Mammary microvascular endothelial cell (primary cell): ENCODE measurements around the gene NEDD1. TPM values are rescaled to one million over a fixed set of nuclear protein-coding genes. Genes with fewer than 3 reads are reported as not detected.

Experiments used
- total RNA-seq: library from RNA; depleted of rRNA; stranded (reverse); fragments of >200 nt; gene quantifications from 2 replicates; pipeline ENCODE4 v1.2.3, GENCODE V29; 2015

NEDD1 gene, protein sequence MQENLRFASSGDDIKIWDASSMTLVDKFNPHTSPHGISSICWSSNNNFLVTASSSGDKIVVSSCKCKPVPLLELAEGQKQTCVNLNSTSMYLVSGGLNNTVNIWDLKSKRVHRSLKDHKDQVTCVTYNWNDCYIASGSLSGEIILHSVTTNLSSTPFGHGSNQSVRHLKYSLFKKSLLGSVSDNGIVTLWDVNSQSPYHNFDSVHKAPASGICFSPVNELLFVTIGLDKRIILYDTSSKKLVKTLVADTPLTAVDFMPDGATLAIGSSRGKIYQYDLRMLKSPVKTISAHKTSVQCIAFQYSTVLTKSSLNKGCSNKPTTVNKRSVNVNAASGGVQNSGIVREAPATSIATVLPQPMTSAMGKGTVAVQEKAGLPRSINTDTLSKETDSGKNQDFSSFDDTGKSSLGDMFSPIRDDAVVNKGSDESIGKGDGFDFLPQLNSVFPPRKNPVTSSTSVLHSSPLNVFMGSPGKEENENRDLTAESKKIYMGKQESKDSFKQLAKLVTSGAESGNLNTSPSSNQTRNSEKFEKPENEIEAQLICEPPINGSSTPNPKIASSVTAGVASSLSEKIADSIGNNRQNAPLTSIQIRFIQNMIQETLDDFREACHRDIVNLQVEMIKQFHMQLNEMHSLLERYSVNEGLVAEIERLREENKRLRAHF
- 26.6 and 30.1 TPM in 2 replicates for total RNA-seq

DNA sequence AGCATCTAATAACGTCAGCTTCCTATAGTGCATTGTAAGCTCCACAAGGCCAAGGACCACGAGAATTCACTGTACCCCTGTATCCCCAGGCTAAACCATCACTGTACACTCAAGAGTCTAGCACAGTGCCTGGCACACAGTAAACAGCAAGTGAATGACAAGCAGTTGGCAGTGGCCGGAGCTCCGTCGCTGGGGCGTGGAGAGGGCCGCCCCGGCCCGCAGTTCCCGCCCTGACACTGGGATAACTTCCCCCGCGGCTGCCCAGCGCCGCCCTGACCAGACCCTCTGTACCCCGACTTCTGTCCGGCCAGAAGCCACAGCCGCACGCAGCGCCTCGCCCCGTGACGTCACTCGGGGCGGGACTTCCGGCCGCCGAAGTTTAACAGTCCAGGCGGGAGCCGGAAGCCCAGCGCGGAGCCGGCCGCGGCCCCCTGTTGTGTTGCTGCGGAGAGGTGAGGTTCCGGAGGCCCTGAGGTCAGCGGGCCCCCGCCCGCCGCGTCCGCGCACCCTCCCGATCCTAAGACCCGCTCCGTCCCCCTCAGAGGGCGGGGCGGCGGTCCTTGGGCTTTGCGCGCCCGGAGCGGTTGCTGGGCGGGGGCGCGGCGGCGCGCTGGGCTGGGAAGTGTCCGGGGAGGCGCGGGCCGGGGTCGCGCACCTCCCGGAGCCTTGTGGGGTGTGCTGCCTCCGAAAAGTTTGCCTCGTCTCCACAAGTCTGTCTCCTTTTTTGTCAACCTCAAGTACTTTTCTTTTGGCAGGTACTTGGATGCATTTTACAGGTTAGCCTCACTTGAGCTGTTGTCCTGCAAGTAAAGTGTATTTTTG, at the start of gene NEDD1:
TSS of gene NEDD1 (plus strand) at position 409 of the 822 bp plus-strand sequence. CDS start 2,503 bp downstream, outside the sequence.

